ENCODE measurements around the gene PLA2G5. TPM values are rescaled to one million over a fixed set of nuclear protein-coding genes. Genes with fewer than 3 reads are reported as not detected.

Gene PLA2G5
- total and polyA plus RNA-seq, 2 of the 8 experiments (the other 6 are each of a cell fraction or from before 2014, with no cell fraction given) = 0.05 TPM; not detected in 1

GRCh38 chr1:20076223-20076622 is 6.2 kb downstream of the PLA2G5 start:
- H3K36me3 ChIP-seq (ENCODE audit: control insufficient read depth in 2 of 4, insufficient read depth in 4 of 4, low read length in 3 of 4) = no peaks in the 10 kb centered on the region
- H3K4me1 ChIP-seq (replicated peaks in 1 of 4; ENCODE audit: control insufficient read depth in 3 of 4, insufficient read depth in 4 of 4, low read length in 3 of 4) = no peaks in the 10 kb centered on the region; a peak in 2 of 7 replicates
- no peak overlapping the region for H4K5ac ChIP-seq (ENCODE audit: insufficient read length, low read depth, low read length)
- H2BK120ac ChIP-seq (replicated peaks; ENCODE audit: low read depth, low read length) = no peak overlapping the region
- no peaks in the 10 kb centered on the region for H3K27me3 ChIP-seq (replicated peaks in 1 of 4; ENCODE audit: control insufficient read depth in 3 of 4, extremely low read depth in 1 of 4, insufficient read depth in 3 of 4, low read length in 3 of 4)
- H3K4me2 ChIP-seq (ENCODE audit: insufficient read depth in 1 of 2, low read depth in 2 of 2, low read length in 2 of 2) = no peak overlapping the region
- DNase-seq (ENCODE audit: low read depth in 1 of 2, low spot score in 2 of 2) (no peak), FAIRE-seq (no peak)
- no peak overlapping the region for H2BK15ac ChIP-seq (ENCODE audit: low read length)
- no peaks in the 10 kb centered on the region for H4K20me1 ChIP-seq (replicated peaks in 1 of 2; ENCODE audit: control insufficient read depth in 1 of 2, insufficient read depth in 2 of 2, low read length in 2 of 2)
- CTCF ChIA-PET (ENCODE audit: partially characterized antibody) = interaction anchor here (0.8 to 2.3 kb wide), 3 partner anchors 10 to 117 kb away, joined by 3 to 6 read pairs (median 5); no protein-coding TSS in a partner anchor
- no peak overlapping the region for H2BK20ac ChIP-seq (ENCODE audit: low read length)
- H2AK5ac ChIP-seq (ENCODE audit: low read depth, low read length) = no peak overlapping the region
- H3K27ac ChIP-seq (ENCODE audit: low read depth, low read length) = no peak overlapping the region
- H4K91ac ChIP-seq (replicated peaks; ENCODE audit: insufficient read length, low read length) = no peak overlapping the region
- no peak for TF ChIP-seq ASH2L (IDR thresholded peaks at IDR 0.05; ENCODE audit: low read length)
- TF ChIP-seq CHD2 (IDR thresholded peaks at IDR 0.05; ENCODE audit: low read length) = no peak
- no peak for TF ChIP-seq ZNF274 (IDR thresholded peaks at IDR 0.05; ENCODE audit: borderline replicate concordance, extremely low read depth, low read length)
- no peak for TF ChIP-seq KDM1A (IDR thresholded peaks at IDR 0.05; ENCODE audit: borderline replicate concordance, low read length)
- TF ChIP-seq JUND (IDR thresholded peaks at IDR 0.05; ENCODE audit: low read length) = no peak
- TF ChIP-seq RXRA (IDR thresholded peaks at IDR 0.05; ENCODE audit: insufficient read depth, low read depth, low read length) = no peak
- no peak for TF ChIP-seq CHD1 (IDR thresholded peaks at IDR 0.05; ENCODE audit: low read depth, low read length)
- TF ChIP-seq PHF8 (conservative IDR thresholded peaks at IDR 0.05; ENCODE audit: low read depth, low read length) = no peak
- TF ChIP-seq SP4 (IDR thresholded peaks at IDR 0.05; ENCODE audit: low read length) = no peak
- no peak for TF ChIP-seq HDAC2 (IDR thresholded peaks at IDR 0.05; ENCODE audit: borderline replicate concordance in 1 of 2, low read depth in 2 of 2, low read length in 2 of 2)
- no peak for TF ChIP-seq KDM4A (IDR thresholded peaks at IDR 0.05; ENCODE audit: low read depth, low read length, severe bottlenecking)
- no peak for TF ChIP-seq ATF3 (IDR thresholded peaks at IDR 0.05; ENCODE audit: insufficient read depth, low read depth, low read length)
- no peak overlapping the region for H3K56ac ChIP-seq (replicated peaks; ENCODE audit: insufficient read length, low read depth, low read length)
- H2BK5ac ChIP-seq (ENCODE audit: low read depth, low read length) = no peak overlapping the region
- no peak overlapping the region for H3K14ac ChIP-seq (ENCODE audit: insufficient read length)
- no peaks in the 10 kb centered on the region for H3K23me2 ChIP-seq (ENCODE audit: low read depth, low read length)
- 71% methylated on average over 5 of the region's 5 CpGs; no CpG with 5 or more reads in 1 of the 2 experiments for WGBS, 2 experiments (ENCODE audit: extremely low coverage in 1 of 2, insufficient coverage in 1 of 2, insufficient read length in 1 of 2, insufficient replicate concordance in 2 of 2, low coverage in 1 of 2, low lambda C conversion rate in 2 of 2, missing lambda C conversion rate in 1 of 2)
- H3K4me3 ChIP-seq (ENCODE audit: extremely low read depth in 1 of 4, insufficient read depth in 2 of 4, low read depth in 3 of 4, low read length in 4 of 4) = no peak overlapping the region
- no peak overlapping the region for H3K18ac ChIP-seq (ENCODE audit: extremely low read depth, low read length)
- H2AFZ ChIP-seq (ENCODE audit: low read length) = no peak overlapping the region
- no peaks in the 10 kb centered on the region for H3K79me1 ChIP-seq (ENCODE audit: low read depth, low read length)
- no peak overlapping the region for H3K9ac ChIP-seq (replicated peaks in 1 of 4; ENCODE audit: extremely low read depth in 1 of 4, low read depth in 3 of 4, low read length in 3 of 4)
- H4K8ac ChIP-seq (ENCODE audit: extremely low read depth, insufficient read depth, low read length) = no peak overlapping the region
- no peaks in the 10 kb centered on the region for H3K79me2 ChIP-seq (ENCODE audit: control insufficient read depth in 1 of 2, insufficient read depth in 2 of 2, low read length in 2 of 2)
- H2BK12ac ChIP-seq (ENCODE audit: low read depth, low read length) = no peak overlapping the region
- H3K23ac ChIP-seq (ENCODE audit: insufficient read length) = no peak overlapping the region
- POLR2A ChIA-PET (ENCODE audit: partially characterized antibody) = no interaction called here
- no peaks in the 10 kb centered on the region for H3K9me3 ChIP-seq (ENCODE audit: insufficient read depth in 2 of 2, low read depth in 1 of 2, low read length in 1 of 2)
- no peak overlapping the region for H3K4ac ChIP-seq (replicated peaks; ENCODE audit: insufficient read length, low read depth, low read length)
